SK-N-SH (cell line): ENCODE data around the gene ZSCAN30.

Experiments used
- CTCF ChIP-seq: fragments of 200-600 bp; sonication (generic); IDR thresholded peaks from 2 replicates; pipeline ENCODE4 v1.6.1; 2017; ENCODE audit warnings: antibody characterized with exemption, mild to moderate bottlenecking, moderate library complexity
- GABPA ChIP-seq: IDR thresholded peaks from 2 replicates; pipeline ENCODE4 v1.4.0; 2012; ENCODE audit warnings: low read depth, mild to moderate bottlenecking
- MXI1 ChIP-seq: IDR thresholded peaks from 2 replicates; pipeline ENCODE4 v1.6.1; 2012; ENCODE audit warnings: mild to moderate bottlenecking, low read depth, low read length, improper control_type of control experiment
- SMC3 ChIP-seq: IDR thresholded peaks from 2 replicates; pipeline ENCODE4 v1.6.1; 2012; ENCODE audit warnings: low read depth, low read length, improper control_type of control experiment
- YY1 ChIP-seq: IDR thresholded peaks from 2 replicates; pipeline ENCODE4 v1.4.0; 2012; ENCODE audit warnings: low read depth, mild to moderate bottlenecking

DNA sequence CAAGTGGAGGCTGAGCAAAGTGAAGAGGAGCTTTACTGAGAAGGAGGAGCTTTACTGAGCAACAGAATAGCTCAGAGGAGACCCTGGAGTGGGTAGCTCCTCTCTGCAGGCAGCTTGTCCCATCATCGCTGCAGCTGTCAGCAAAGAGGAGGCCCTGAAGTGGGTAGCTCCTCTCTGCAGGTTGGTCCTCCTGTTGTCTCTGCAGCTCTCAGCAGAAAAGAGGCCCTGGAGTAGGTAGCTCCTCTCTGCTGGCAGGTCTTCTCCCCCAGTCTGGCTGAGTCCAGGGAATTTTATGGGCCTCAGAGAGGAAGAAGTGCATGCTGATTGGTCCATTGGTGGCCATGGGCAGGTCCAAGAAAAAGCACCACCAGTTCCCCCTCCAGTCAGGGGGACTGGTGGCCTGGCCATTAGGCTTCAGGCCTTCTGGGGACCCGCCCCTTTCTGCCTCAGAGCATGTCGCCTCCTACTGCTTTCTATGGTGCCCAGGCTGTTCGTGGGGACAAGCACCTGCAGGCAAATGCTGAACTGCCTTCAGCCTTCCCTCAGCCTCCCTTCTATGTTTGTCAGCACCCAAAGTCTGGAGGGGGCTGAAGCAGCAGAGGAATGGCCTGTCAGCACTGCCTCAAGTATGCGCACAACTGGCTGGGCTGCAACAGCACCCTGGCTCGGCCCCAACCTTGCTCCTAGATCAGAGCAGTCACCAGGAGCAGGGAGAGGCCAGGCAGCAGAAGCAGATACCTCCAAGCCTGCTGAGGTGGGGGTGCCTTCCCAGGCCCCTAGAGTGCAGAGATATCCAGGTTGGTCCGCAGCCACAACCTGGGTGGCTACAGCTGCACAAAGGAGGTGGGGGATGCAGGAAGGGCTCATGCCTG, 5.9 kb downstream of the ZSCAN30 start:
- no peak for TF ChIP-seq CTCF
- no peak for TF ChIP-seq YY1
- no peak for TF ChIP-seq GABPA
- no peak for TF ChIP-seq MXI1
- no peak for TF ChIP-seq SMC3
